Suprapubic skin (tissue), 4 donors: ENCODE data around the gene ZCCHC24.

Source experiments
- CTCF ChIP-seq, 2 donors: fragments of 200-600 bp in 1 of 2; fragments of 450-650 bp in 1 of 2; sonication (generic) in 1 of 2; IDR thresholded peaks; one replicate each; pipeline ENCODE4 v1.5.1; 2016 to 2019; ENCODE audit warnings: antibody characterized with exemption in 2 of 2, mild to moderate bottlenecking in 1 of 2, moderate library complexity in 1 of 2
- EP300 ChIP-seq: sonication (generic); formaldehyde crosslinking; IDR thresholded peaks from one replicate; pipeline ENCODE4 v1.6.1; 2017; ENCODE audit warnings: antibody characterized with exemption
- POLR2A ChIP-seq, 2 donors: fragments of 450-650 bp; IDR thresholded peaks; one replicate each; pipeline ENCODE4 v1.6.1; 2017; ENCODE audit warnings: antibody characterized with exemption in 2 of 2, mild to moderate bottlenecking in 2 of 2, moderate library complexity in 2 of 2
- POLR2AphosphoS5 ChIP-seq, 3 donors: sonication (generic); formaldehyde crosslinking; IDR thresholded peaks; one replicate each; pipeline ENCODE4 v1.6.1; 2017; ENCODE audit warnings: antibody characterized with exemption in 3 of 3

DNA sequence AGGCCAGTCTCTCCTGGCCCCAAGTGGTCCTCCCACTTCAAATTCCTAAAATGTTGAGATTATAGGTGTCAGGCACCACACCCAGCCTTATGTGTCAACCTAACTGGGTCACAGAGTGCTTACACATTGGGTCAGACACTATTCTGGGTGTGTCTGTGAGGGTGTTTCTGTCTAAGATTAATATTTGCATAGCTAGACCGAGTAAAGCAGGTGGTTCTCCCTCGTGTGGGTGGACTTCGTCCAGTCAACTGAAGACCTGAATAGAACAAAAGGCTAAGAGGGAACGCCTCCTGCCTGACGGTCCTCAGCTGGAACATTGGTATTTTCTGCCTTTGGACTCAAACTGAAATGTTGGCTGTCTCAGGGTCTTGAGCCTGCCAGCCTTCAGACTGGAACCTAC lies 86.6 kb downstream of the ZCCHC24 start:
- TF ChIP-seq CTCF (IDR thresholded peaks at IDR 0.05) (no peak), EP300 (no peak), POLR2A (IDR thresholded peaks at IDR 0.05) (no peak), POLR2AphosphoS5 (IDR thresholded peaks at IDR 0.05) (no peak)
